Neuron (in vitro differentiated cells): Measurements from ENCODE around the gene EIF5A2.
"Not testable (repeated sequence)": the region's sequence is repeated elsewhere in the genome, so short reads cannot be mapped to it uniquely, and the experiment has no call there.

Experiments
- H2AFZ ChIP-seq: one replicate; pipeline ENCODE4 v1.6.1; 2013; ENCODE audit warnings: low read depth, mild to moderate bottlenecking, inconsistent platforms, low read length, moderate library complexity
- H3K27me3 ChIP-seq: one replicate; pipeline ENCODE4 v1.6.1; 2013; ENCODE audit warnings: low read length; ENCODE audit not compliant: insufficient read depth
- H3K36me3 ChIP-seq: one replicate; pipeline ENCODE4 v1.6.1; 2013; ENCODE audit warnings: low read length; ENCODE audit not compliant: insufficient read depth
- H3K4me1 ChIP-seq: one replicate; pipeline ENCODE4 v1.6.1; 2013; ENCODE audit warnings: low read length; ENCODE audit not compliant: insufficient read depth
- H3K4me3 ChIP-seq: 2 replicates; pipeline ENCODE4 v1.5.1; 2013; ENCODE audit warnings: mild to moderate bottlenecking, low read length, moderate library complexity
- H3K9me3 ChIP-seq: one replicate; pipeline ENCODE4 v1.6.1; 2013; ENCODE audit warnings: low read length

The EIF5A2 gene

DNA sequence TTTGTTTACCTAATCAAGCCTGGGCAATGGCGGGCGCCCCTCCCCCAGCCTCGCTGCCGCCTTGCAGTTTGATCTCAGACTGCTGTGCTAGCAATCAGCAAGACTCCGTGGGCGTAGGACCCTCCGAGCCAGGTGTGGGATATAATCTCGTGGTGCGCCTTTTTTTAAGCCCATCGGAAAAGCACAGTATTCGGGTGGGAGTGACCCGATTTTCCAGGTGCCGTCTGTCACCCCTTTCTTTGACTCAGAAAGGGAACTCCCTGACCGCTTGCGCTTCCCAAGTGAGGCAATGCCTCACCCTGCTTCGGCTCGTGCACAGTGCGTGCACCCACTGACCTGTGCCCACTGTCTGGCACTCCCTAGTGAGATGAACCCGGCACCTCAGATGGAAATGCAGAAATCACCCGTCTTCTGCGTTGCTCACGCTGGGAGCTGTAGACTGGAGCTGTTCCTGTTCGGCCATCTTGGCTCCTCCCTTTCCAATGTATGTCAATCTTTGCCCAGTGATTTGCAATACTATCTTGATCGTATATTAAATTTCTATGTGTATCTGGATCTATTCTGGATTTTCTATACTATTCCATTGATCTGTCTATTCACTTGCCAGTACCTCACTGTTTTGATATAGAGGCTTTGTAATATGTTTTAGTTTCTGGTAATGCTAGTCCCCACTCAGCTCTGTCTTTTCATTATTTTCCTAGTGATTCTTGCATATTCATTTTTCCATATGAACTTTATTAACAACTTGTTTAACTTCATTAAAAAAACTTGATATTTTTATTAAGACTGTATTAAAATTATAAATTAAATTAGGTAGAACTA, 24.1 kb downstream of the EIF5A2 start:
- H3K36me3 ChIP-seq, H3K4me3 ChIP-seq, H2AFZ ChIP-seq, H3K4me1 ChIP-seq, H3K9me3 ChIP-seq, H3K27me3 ChIP-seq: not testable (repeated sequence)

DNA sequence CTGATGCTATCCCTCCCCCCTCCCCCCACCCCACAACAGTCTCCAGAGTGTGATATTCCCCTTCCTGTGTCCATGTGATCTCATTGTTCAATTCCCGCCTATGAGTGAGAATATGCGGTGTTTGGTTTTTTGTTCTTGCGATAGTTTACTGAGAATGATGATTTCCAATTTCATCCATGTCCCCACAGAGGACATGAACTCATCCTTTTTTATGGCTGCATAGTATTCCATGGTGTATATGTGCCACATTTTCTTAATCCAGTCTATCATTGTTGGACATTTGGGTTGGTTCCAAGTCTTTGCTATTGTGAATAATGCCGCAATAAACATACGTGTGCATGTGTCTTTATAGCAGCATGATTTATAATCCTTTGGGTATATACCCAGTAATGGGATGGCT, 29.7 kb downstream of the EIF5A2 start:
- H2AFZ ChIP-seq, H3K4me3 ChIP-seq, H3K27me3 ChIP-seq, H3K36me3 ChIP-seq, H3K9me3 ChIP-seq, H3K4me1 ChIP-seq: not testable (repeated sequence)

DNA sequence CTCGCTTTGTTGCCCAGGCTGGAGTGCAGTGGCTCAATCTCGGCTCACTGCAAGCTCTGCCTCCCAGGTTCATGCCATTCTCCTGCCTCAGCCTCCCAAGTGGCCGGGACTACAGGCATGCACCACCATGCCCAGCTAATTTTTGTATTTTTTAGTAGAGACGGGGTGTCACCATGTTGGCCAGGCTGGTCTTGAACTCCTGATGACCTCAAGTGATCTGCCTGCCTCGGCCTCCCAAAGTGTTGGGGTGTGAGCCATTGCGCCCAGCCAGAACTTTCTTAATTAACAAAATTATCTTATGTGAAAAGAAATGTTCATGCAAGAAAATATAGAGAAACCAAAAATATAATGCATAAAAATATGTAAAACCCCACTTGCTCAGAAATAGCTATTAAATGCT, 31.1 kb downstream of the EIF5A2 start:
- H3K4me1 ChIP-seq, H3K36me3 ChIP-seq, H2AFZ ChIP-seq, H3K27me3 ChIP-seq, H3K4me3 ChIP-seq, H3K9me3 ChIP-seq: not testable (repeated sequence)

DNA sequence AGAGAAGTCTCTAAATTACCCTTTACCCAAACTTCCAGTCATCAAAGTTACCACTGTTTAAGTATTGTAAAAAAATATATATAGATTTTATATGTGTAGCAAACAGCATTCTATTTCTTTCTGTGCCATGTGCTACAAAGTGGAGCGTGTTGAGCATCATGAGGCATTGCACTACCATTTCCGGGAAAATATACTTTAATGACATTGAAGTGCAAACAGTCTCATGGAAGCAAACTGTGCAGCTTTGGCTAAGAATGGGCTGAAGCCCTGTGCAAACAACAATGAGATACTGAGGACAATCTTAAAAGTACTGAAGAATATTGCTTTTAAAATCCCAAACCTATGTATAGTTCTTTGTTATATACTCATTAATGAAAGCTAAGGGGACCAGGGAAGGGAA, 31.9 kb downstream of the EIF5A2 start:
- H2AFZ ChIP-seq, result no peak overlapping the region
- H3K27me3 ChIP-seq, result no peaks in the 10 kb centered on the region
- H3K36me3 ChIP-seq, result no peaks in the 10 kb centered on the region

DNA sequence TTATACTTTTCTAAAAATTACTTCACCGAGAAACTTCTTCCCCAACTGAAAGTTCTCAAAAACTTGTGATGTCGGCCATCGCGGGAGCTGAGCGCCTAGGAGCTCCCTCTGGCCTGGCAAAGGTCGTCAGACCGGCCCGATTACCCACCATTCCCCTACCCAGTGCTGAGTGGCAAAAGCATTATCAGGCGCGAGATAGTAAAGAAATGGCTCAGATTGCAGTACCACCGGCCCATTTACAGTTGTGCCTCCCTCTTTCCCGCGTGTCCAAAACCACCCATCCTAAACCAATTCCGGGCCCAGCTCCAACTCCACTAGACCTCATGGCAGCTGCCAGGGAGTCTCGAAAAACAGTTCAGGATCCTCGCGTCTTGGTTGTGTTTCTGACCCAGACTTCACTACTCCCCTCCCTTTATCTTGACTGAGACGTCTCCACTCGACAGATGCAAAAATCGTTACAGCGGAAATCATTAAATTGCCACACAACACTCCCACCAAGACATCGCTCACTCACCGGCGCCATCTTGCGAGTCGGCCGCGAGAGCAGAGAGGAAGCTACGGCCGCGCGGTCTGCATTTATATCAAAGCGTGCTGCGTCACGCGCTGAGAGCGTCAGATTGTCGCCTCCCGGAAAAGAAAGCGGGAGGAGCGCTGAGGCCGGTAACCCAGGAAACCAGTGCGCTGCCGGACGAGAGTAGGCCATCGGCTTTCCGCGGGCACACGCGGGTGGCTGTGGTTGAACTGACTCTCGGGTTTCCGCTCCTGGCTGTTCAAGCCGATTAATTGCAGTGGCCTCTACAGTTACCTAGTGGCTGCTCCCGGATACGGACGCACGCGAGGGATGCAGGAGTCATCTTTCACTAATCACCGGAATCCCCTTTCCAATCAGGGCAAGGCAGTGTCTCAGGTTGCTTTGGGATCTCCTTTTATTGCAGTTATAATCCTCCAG, 38.5 kb downstream of the EIF5A2 start, which contains the start of gene RPL22L1:
TSS of gene RPL22L1 (minus strand) at position 551 of the 949 bp plus-strand sequence. CDS start at position 523, 28 bp downstream.
- Histone ChIP-seq H3K4me1 (peaks cover 18% of the 10 kb centered on the region), H2AFZ (peak within 1 kb of the TSS; percentile 86), H3K9me3 (no peaks in the 10 kb centered on the region), H3K27me3 (no peaks in the 10 kb centered on the region), H3K4me3 (peak within 1 kb of the TSS; percentile 84), H3K36me3 (peaks cover 29% of the 10 kb centered on the region)

More for the DNA sequence above, 31.9 kb downstream of the EIF5A2 start:
- Histone ChIP-seq H3K4me3 (no peak overlapping the region), H3K4me1 (no peaks in the 10 kb centered on the region), H3K9me3 (no peaks in the 10 kb centered on the region)

DNA sequence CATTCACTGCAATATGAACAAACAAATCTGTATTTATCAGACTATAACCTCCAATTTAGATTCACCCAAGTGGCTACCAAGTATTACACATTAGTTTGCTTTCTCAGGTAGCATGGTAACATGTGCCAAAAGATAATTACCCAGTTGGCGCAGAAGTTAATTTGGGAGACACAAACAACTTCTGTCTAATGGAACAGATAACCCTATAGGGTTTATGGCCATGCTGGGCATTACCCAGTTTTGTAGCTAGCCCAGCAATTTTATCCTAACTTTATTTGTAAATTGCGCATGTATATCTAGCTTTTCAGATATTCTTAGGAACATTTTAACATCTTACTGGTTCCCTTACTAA, 39.2 kb downstream of the EIF5A2 start:
- Histone ChIP-seq H3K4me3 (peak overlapping the region; percentile 84), H3K9me3 (no peaks in the 10 kb centered on the region), H3K4me1 (peaks cover 18% of the 10 kb centered on the region), H3K27me3 (no peaks in the 10 kb centered on the region), H3K36me3 (peaks cover 29% of the 10 kb centered on the region), H2AFZ (peak overlapping the region; percentile 51)

DNA sequence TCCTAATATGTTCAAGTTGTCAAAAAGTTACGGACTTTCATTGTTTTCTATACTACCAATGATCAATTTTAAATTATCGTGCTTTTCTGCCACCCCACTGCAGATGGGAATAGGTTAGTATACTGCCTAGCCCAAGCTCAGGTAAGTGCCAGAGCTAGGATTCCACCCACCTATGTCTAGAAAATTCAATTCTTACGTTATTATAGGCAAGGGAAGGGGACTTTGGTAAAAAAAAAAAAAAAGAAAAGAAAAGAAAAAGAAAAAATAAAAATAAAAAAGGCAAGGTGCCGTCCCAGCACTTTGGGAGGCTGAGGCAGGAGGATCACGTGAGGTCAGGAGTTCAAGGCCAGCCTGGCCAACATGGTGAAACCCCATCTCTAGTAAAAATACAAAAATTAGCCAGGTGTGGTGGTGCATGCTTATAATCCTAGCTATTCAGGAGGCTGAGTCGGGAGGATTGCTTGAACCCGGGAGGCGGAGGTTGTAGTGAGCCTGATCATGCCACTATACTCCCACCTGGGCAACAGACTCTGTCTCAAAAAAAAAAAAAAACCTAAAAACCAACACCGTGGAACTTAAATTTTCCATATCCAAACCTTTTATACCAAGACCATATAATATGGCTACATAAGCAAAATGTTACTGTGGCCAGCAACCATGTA, 39.7 kb downstream of the EIF5A2 start:
- Histone ChIP-seq H3K4me3 (peak overlapping the region; percentile 84), H3K4me1 (peaks cover 18% of the 10 kb centered on the region), H2AFZ (no peak overlapping the region), H3K36me3 (peaks cover 29% of the 10 kb centered on the region), H3K27me3 (no peaks in the 10 kb centered on the region), H3K9me3 (no peaks in the 10 kb centered on the region)

DNA sequence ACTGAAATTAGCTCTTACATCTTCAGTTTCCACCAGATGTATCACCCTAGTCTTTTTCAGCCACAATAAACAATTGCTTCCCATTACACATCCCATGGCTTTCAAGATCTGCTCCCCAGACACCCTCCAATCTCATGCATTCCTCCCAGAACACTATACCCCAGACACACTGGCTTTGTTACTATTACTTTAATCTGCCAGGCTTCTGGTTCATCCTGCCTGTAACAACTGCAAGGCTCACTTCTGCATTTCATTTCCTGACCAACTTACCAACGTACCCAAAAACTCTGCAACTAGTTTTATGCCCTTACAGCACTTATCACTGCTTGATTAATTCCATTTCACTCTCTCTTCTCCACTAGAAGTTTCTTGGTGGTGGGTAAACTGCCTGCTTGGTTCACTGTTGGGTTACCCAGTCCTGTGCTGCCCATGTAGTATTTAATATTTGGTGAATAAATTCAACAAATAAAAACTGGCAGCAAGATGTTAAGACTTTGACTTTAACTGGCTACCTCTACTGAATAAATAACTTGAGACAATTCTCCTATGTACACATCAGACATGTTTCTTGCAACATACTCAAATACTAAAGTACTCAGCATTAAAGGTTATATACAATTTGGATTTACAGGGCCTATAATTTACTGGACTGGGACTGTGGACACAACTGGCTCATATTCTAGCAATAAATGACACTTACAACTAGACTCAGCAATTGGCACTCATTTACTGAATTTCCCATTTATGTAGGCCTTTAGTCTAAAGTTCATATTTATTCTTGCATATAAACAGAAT, 41.1 kb downstream of the EIF5A2 start:
- H2AFZ ChIP-seq, result no peak overlapping the region
- H3K27me3 ChIP-seq, result no peaks in the 10 kb centered on the region
- H3K4me1 ChIP-seq, result peaks cover 18% of the 10 kb centered on the region
- no peaks in the 10 kb centered on the region for H3K9me3 ChIP-seq
- H3K4me3 ChIP-seq, result no peak overlapping the region
- peaks cover 29% of the 10 kb centered on the region for H3K36me3 ChIP-seq

DNA sequence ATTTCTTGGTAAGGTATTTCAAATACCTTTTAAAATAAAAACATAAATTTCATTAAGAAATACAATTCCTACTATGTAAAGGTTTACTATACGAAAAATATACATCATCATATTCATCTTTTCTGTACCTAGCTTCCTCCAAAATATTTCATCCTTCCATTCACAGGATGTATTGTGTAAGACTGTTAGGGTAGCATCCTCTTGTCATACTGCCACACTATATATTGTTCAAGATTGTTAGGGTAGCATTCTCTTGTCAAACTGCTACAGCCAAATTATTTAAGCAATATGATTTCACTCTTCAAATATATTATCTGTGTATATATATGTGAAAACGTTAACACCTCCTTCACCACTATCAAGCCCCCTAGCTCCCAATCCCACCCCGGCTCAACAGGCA, 41.9 kb downstream of the EIF5A2 start:
- Histone ChIP-seq H3K4me3 (no peak overlapping the region), H3K9me3 (no peaks in the 10 kb centered on the region), H3K27me3 (no peaks in the 10 kb centered on the region), H2AFZ (no peak overlapping the region), H3K36me3 (peaks cover 29% of the 10 kb centered on the region), H3K4me1 (peaks cover 18% of the 10 kb centered on the region)

DNA sequence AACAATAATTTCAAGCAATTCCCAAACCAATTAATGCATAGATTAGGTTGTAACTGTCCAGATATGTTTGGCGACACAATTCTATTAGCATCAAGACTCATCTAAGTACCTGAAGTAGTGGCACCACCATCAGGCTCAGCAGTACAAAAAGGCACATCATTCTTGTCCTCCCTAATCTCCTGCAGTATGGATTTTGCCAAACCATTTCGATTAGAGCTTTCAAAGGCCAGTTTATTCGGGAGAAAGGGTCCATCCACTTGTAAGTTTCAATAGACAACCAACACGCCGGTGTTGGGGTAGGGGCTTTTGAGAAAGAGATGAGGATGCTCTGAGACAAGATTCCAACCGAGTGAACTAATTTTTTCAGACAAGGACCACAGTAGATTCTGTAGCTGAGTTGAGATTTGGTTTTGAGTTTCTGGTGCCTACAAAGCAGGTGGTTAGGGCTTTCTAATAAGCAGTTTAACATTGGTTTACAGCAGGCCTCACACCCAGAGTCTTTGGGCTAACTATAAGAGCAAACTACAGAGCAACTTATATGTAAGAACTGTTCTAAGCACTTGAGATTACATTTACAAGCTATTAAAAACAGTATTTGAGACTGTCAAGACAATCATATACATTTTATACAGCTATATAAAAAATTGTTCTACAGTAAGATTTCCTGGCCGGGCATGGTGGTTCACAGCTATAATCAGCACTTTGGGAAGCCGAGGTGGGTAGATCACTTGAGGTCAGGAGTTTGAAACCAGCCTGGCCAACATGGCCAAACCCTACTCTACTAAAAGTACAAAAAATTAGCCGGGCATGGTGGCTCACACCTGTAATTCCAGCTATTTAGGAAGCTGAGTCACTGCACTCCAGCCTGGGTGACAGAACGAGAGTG, 43.0 kb downstream of the EIF5A2 start:
- peaks cover 29% of the 10 kb centered on the region for H3K36me3 ChIP-seq
- H3K4me3 ChIP-seq, result no peak overlapping the region
- H2AFZ ChIP-seq, result no peak overlapping the region
- H3K27me3 ChIP-seq, result no peaks in the 10 kb centered on the region
- no peaks in the 10 kb centered on the region for H3K9me3 ChIP-seq
- peaks cover 18% of the 10 kb centered on the region for H3K4me1 ChIP-seq

DNA sequence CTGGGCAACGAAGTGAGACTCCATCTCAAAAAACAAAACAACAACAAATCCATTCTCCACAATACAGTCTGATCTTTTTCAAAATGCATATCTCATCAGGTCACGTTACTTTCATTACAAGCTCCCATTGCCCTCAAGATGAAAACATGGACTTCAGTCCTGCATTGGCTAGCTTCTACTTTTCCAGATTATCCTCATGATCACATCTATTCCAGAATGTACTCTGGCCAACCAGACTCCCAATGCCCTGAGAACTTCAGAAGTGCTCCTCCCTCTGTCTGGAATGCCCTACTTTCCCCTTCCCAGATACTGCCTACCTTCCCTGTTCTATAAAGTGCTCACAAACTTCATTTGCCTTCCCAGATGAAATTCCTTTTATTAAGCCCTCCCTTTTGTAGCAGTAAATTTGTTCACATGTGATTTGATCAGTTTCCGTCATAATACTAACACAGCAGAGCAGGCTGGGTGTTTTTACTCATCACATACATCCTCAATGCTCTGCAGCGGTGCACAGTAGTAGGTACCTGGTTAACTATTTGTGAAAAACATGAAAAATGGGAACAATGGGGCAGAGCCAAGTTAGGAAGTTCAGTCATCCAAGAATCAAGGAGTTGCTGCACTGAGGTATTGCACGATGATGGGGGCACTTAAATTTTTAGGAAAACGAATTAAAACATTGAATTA, 43.8 kb downstream of the EIF5A2 start:
- no peak overlapping the region for H3K4me3 ChIP-seq
- peaks cover 29% of the 10 kb centered on the region for H3K36me3 ChIP-seq
- no peaks in the 10 kb centered on the region for H3K27me3 ChIP-seq
- no peak overlapping the region for H2AFZ ChIP-seq
- no peaks in the 10 kb centered on the region for H3K9me3 ChIP-seq
- H3K4me1 ChIP-seq, result peaks cover 18% of the 10 kb centered on the region
